Astrocyte (in vitro differentiated cells and primary cell): Measurements from ENCODE around the gene IL1RL2. TPM values are rescaled to one million over a fixed set of nuclear protein-coding genes. Genes with fewer than 3 reads are reported as not detected.

ENCODE experiments used
- DNase-seq: peaks from one replicate; pipeline ENCODE4 v3.0.0-alpha.2; 2010; ENCODE audit warnings: low read depth
- FAIRE-seq: peaks from 2 replicates; lab custom pipeline; 2011; peaks lifted over from hg19 to GRCh38; lab: Jason Lieb, UNC
- H2AFZ ChIP-seq: 2 replicates; pipeline ENCODE4 v1.6.0; 2012; ENCODE audit warnings: low read depth, low read length, inconsistent platforms
- H3K27ac ChIP-seq: 2 replicates; pipeline ENCODE4 v1.5.1; 2011; ENCODE audit warnings: low read depth, low read length, inconsistent platforms
- H3K27me3 ChIP-seq: 2 replicates; pipeline ENCODE4 v1.6.0; 2011; ENCODE audit warnings: low read length, inconsistent platforms; ENCODE audit not compliant: insufficient read depth
- H3K36me3 ChIP-seq: 2 replicates; pipeline ENCODE4 v1.5.1; 2011; ENCODE audit warnings: low read length, inconsistent platforms; ENCODE audit not compliant: insufficient read depth
- H3K4me1 ChIP-seq: 2 replicates; pipeline ENCODE4 v1.5.1; 2011; ENCODE audit warnings: low read length, inconsistent platforms; ENCODE audit not compliant: insufficient read depth
- H3K4me2 ChIP-seq: 2 replicates; pipeline ENCODE4 v1.6.0; 2012; ENCODE audit warnings: low read length, inconsistent platforms
- H3K4me3 ChIP-seq: 2 replicates; pipeline ENCODE4 v1.5.1; 2011; ENCODE audit warnings: low read depth, mild to moderate bottlenecking, low read length, inconsistent platforms; ENCODE audit not compliant: insufficient read depth
- H3K79me2 ChIP-seq: 2 replicates; pipeline ENCODE4 v1.6.0; 2012; ENCODE audit warnings: mild to moderate bottlenecking, low read length, inconsistent platforms; ENCODE audit not compliant: insufficient read depth
- H3K9ac ChIP-seq: 2 replicates; pipeline ENCODE4 v1.6.0; 2012; ENCODE audit warnings: mild to moderate bottlenecking, low read length, inconsistent platforms
- H3K9me3 ChIP-seq: 2 replicates; pipeline ENCODE4 v1.5.1; 2012; ENCODE audit warnings: low read depth, mild to moderate bottlenecking, low read length, inconsistent platforms; ENCODE audit not compliant: insufficient read depth
- H4K20me1 ChIP-seq: 2 replicates; pipeline ENCODE4 v1.6.0; 2012; ENCODE audit warnings: low read length, inconsistent platforms; ENCODE audit not compliant: insufficient read depth
- H3K27ac Mint-ChIP-seq: one replicate; pipeline ENCODE4 v1.8.0; 2021; ENCODE audit warnings: mild to moderate bottlenecking, mixed read lengths; ENCODE audit not compliant: unreplicated experiment
- H3K27me3 Mint-ChIP-seq: one replicate; pipeline ENCODE4 v1.8.0; 2021; ENCODE audit warnings: low read depth, mixed read lengths; ENCODE audit not compliant: unreplicated experiment
- H3K36me3 Mint-ChIP-seq: one replicate; pipeline ENCODE4 v1.8.0; 2021; ENCODE audit warnings: low read depth, mixed read lengths; ENCODE audit not compliant: unreplicated experiment
- H3K4me1 Mint-ChIP-seq: one replicate; pipeline ENCODE4 v1.8.0; 2021; ENCODE audit warnings: low read depth, mixed read lengths; ENCODE audit not compliant: unreplicated experiment
- H3K4me3 Mint-ChIP-seq: one replicate; pipeline ENCODE4 v1.8.0; 2021; ENCODE audit warnings: mild to moderate bottlenecking, moderate library complexity, mixed read lengths; ENCODE audit not compliant: unreplicated experiment
- H3K9me3 Mint-ChIP-seq: one replicate; pipeline ENCODE4 v1.8.0; 2021; ENCODE audit warnings: mild to moderate bottlenecking, mixed read lengths; ENCODE audit not compliant: unreplicated experiment
- CTCF ChIP-seq: IDR thresholded peaks from 2 replicates; pipeline ENCODE4 v1.5.1; 2011; ENCODE audit warnings: low read depth, mild to moderate bottlenecking, inconsistent platforms, low read length, moderate library complexity; ENCODE audit not compliant: insufficient read depth
- EZH2 ChIP-seq: IDR thresholded peaks from 2 replicates; pipeline ENCODE4 v1.6.1; 2012; ENCODE audit warnings: mild to moderate bottlenecking, low read length, inconsistent platforms; ENCODE audit not compliant: insufficient read depth
- total RNA-seq: library from RNA; stranded (reverse); gene quantifications from 2 replicates; pipeline ENCODE4 v1.2.1, GENCODE V29; 2021

The IL1RL2 gene
- total RNA-seq, 1 donor from 2014 or later, result 0.43 TPM

GRCh38 chr2:102285368-102285767 lies 98.5 kb downstream of the IL1RL2 start:
- Mint-ChIP-seq H3K4me1 (peaks cover 2% of the 10 kb centered on the region), H3K4me3 (no peak overlapping the region), H3K27ac (no peak overlapping the region), H3K27me3 (no peaks in the 10 kb centered on the region), H3K9me3 (no peaks in the 10 kb centered on the region), H3K36me3 (no peaks in the 10 kb centered on the region)
- Histone ChIP-seq H3K4me1 (no peaks in the 10 kb centered on the region), H3K4me3 (no peak overlapping the region), H3K36me3 (no peaks in the 10 kb centered on the region), H3K9ac (no peak overlapping the region), H3K4me2 (no peak overlapping the region), H3K9me3 (no peaks in the 10 kb centered on the region), H3K27ac (no peak overlapping the region), H2AFZ (no peak overlapping the region), H4K20me1 (no peaks in the 10 kb centered on the region), H3K79me2 (no peaks in the 10 kb centered on the region), H3K27me3 (no peaks in the 10 kb centered on the region)
- FAIRE-seq, result no peak
- TF ChIP-seq CTCF (no peak), EZH2 (no peak)
- peak; percentile 12 for DNase-seq

- H3K36me3 ChIP-seq, result no peaks in the 10 kb centered on the region
- no peaks in the 10 kb centered on the region for H3K79me2 ChIP-seq
- H3K27ac ChIP-seq, result no peak overlapping the region
- Mint-ChIP-seq H3K27ac (no peak overlapping the region), H3K27me3 (no peaks in the 10 kb centered on the region), H3K4me3 (no peak overlapping the region), H3K4me1 (peaks cover 2% of the 10 kb centered on the region), H3K36me3 (no peaks in the 10 kb centered on the region), H3K9me3 (no peaks in the 10 kb centered on the region)
- TF ChIP-seq CTCF (no peak), EZH2 (no peak)
- H3K27me3 ChIP-seq, result no peaks in the 10 kb centered on the region
- H3K9me3 ChIP-seq, result no peaks in the 10 kb centered on the region
- H3K4me2 ChIP-seq, result no peak overlapping the region
- no peak for DNase-seq
- H2AFZ ChIP-seq, result no peak overlapping the region
- H3K4me1 ChIP-seq, result no peaks in the 10 kb centered on the region
- FAIRE-seq, result no peak
- no peak overlapping the region for H3K4me3 ChIP-seq
- no peaks in the 10 kb centered on the region for H4K20me1 ChIP-seq
- no peak overlapping the region for H3K9ac ChIP-seq
These were observed 99.2 kb downstream of the IL1RL2 start for GRCh38 chr2:102286041-102286440.

- FAIRE-seq, result no peak
- no peaks in the 10 kb centered on the region for H3K9me3 ChIP-seq
- no peak overlapping the region for H2AFZ ChIP-seq
- H3K27me3 Mint-ChIP-seq, result peaks cover 6% of the 10 kb centered on the region
- no peaks in the 10 kb centered on the region for H3K9me3 Mint-ChIP-seq
- H3K27ac Mint-ChIP-seq, result no peak overlapping the region
- DNase-seq, result no peak
- no peaks in the 10 kb centered on the region for H3K36me3 Mint-ChIP-seq
- H3K27me3 ChIP-seq, result peaks cover 9% of the 10 kb centered on the region
- no peaks in the 10 kb centered on the region for H4K20me1 ChIP-seq
- H3K4me1 Mint-ChIP-seq, result peaks cover 2% of the 10 kb centered on the region
- TF ChIP-seq CTCF, result no peak
- TF ChIP-seq EZH2, result no peak
- no peak overlapping the region for H3K4me3 Mint-ChIP-seq
- no peak overlapping the region for H3K4me2 ChIP-seq
- H3K36me3 ChIP-seq, result no peaks in the 10 kb centered on the region
- no peak overlapping the region for H3K27ac ChIP-seq
- no peaks in the 10 kb centered on the region for H3K79me2 ChIP-seq
- no peak overlapping the region for H3K9ac ChIP-seq
- H3K4me3 ChIP-seq, result no peak overlapping the region
- H3K4me1 ChIP-seq, result no peaks in the 10 kb centered on the region
These were observed 102.3 kb downstream of the IL1RL2 start for GRCh38 chr2:102289129-102289528.

Other genes starting within 250 kb of the IL1RL2 start
- gene IL1R2, start 195.1 kb upstream of the IL1RL2 start, total RNA-seq, result 0.34 TPM in 1 of 2 replicates, not detected in the other
- gene IL1R1, start 44.3 kb upstream of the IL1RL2 start, total RNA-seq, result 6.9 and 7.5 TPM in 2 replicates
- 0.27 TPM in 1 of 2 replicates, not detected in the other for gene IL1RL1, start 124.5 kb downstream of the IL1RL2 start, total RNA-seq
- 2.4 and 4.4 TPM in 2 replicates for gene IL18R1, start 168.8 kb downstream of the IL1RL2 start, total RNA-seq
- gene IL18RAP, start 236.1 kb downstream of the IL1RL2 start, total RNA-seq, result not detected in 2 replicates